Duodenal mucosa (tissue), 2 donors: ENCODE results near the gene CCER1.

Source experiments
- H3K27ac ChIP-seq: one replicate; pipeline ENCODE4 v1.7.0; 2013; ENCODE audit warnings: low read depth, low read length
- H3K27me3 ChIP-seq, 2 donors: one replicate each; pipeline ENCODE4 v1.7.0; 2013; ENCODE audit warnings: low read length in 2 of 2, control low read depth in 1 of 2; ENCODE audit not compliant: insufficient read depth in 2 of 2, control insufficient read depth in 1 of 2
- H3K36me3 ChIP-seq, 2 donors: one replicate each; pipeline ENCODE4 v1.7.0; 2013; ENCODE audit warnings: low read length in 2 of 2, control low read depth in 1 of 2; ENCODE audit not compliant: insufficient read depth in 2 of 2, control insufficient read depth in 1 of 2
- H3K4me1 ChIP-seq, 2 donors: one replicate each; pipeline ENCODE4 v1.7.0; 2013; ENCODE audit warnings: low read length in 2 of 2, control low read depth in 1 of 2; ENCODE audit not compliant: insufficient read depth in 2 of 2, control insufficient read depth in 1 of 2
- H3K4me3 ChIP-seq, 2 donors: one replicate each; pipeline ENCODE4 v1.7.0; 2013; ENCODE audit warnings: low read length in 2 of 2, low read depth in 1 of 2
- H3K9ac ChIP-seq, 2 donors: one replicate each; pipeline ENCODE4 v1.7.0; 2013; ENCODE audit warnings: low read length in 2 of 2, low read depth in 1 of 2
- H3K9me3 ChIP-seq, 2 donors: one replicate each; pipeline ENCODE4 v1.7.0; 2013; ENCODE audit warnings: low read length in 2 of 2, control low read depth in 1 of 2; ENCODE audit not compliant: control insufficient read depth in 1 of 2

CCER1 gene

DNA sequence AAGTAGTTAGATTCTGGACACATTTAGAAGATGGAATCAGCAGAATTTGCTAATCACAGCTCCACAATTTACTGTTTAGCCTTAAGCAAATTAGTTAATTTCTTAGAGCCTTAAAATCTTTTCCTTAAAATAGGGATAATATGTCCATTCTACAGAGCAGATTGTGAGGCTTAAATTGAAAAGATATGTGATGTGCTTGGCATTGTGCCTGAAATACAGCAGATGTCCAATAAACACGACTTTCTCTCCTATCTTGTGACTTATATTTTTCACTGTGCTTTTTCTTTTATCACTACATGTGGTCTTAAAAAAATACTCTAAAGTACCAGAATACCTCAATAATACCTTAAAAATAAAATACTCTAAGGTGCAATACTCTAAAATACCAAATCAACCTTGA, 30.6 kb downstream of the CCER1 start:
- no peak overlapping the region for H3K9ac ChIP-seq
- H3K36me3 ChIP-seq = no peaks in the 10 kb centered on the region
- peaks cover 10 to 20% of the 10 kb centered on the region in 2 donors for H3K4me1 ChIP-seq
- no peak overlapping the region for H3K27ac ChIP-seq
- H3K4me3 ChIP-seq = no peak overlapping the region
- peaks cover 0 to 3% of the 10 kb centered on the region in 2 donors for H3K9me3 ChIP-seq
- H3K27me3 ChIP-seq = no peaks in the 10 kb centered on the region

DNA sequence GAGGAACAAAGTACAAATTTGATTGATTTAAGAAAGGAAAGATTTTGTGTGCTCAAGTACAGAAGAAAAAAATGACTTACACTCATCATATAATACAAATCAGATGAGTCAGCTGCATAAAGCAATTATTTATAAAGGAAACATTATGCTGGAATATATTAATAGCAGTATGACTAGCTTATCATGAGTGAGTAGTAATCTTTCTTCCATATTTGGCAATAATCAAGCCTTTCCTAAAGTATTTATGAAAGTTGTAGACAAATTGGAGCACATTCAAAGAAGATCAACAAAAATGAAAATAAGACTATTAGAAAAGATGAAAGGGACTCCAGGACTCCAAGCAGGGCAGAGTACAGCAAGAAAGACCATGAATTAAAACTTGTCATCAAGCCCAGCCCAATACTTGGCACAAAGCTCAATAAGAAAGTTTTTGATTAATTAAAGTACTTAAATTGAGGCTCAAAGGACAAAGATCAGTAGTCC, 32.8 kb downstream of the CCER1 start:
- H3K4me1 ChIP-seq = peaks cover 10 to 20% of the 10 kb centered on the region in 2 donors
- H3K9me3 ChIP-seq = no peaks in the 10 kb centered on the region
- no peaks in the 10 kb centered on the region for H3K27me3 ChIP-seq
- H3K9ac ChIP-seq = no peak overlapping the region
- no peaks in the 10 kb centered on the region for H3K36me3 ChIP-seq
- H3K27ac ChIP-seq = peak overlapping the region; percentile 47
- H3K4me3 ChIP-seq = no peak overlapping the region

DNA sequence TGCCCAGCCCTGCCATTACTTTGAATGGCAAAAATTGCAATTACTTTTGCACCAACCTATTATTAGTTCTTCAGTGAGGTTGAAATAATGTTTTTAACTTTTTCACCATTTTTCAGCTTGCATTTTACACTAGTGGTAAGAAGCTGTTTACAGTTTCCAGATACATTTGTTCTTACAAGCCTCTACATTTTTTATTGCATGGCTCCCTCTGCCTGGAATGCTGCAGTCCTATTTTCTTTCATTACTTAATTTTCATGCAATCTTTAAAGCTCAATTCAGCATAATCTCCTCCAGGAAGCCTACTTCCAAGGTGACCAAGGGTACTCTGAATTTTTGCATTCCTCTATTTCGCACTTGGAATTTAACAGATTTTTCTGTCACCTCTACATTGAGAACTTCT, 33.4 kb downstream of the CCER1 start:
- Histone ChIP-seq H3K9ac (no peak overlapping the region), H3K9me3 (no peaks in the 10 kb centered on the region), H3K27ac (no peak overlapping the region)

DNA sequence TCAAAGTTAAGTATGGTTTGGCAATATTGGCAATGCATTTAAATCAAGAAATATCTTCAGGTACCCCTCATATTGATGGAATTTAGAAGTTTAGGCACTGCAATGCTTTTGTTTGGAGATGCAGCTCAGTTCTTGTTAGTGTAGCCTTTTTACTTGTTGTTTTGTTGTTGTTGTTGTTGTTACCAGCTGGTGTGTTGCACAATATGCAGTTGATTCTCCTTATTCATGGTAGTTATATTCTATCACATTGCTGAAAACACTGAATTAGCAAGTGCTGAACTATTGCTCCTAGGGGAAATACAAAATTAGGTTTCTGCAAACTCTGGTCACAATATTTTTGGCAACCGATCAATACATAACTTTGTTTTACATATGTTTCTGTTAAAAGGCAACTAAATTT, 34.8 kb downstream of the CCER1 start:
- Histone ChIP-seq H3K27ac (no peak overlapping the region), H3K4me3 (no peak overlapping the region), H3K36me3 (no peaks in the 10 kb centered on the region), H3K27me3 (no peaks in the 10 kb centered on the region), H3K9ac (no peak overlapping the region), H3K4me1 (peaks cover 16 to 17% of the 10 kb centered on the region in 2 donors), H3K9me3 (no peaks in the 10 kb centered on the region)

More for the DNA sequence above, 33.4 kb downstream of the CCER1 start:
- Histone ChIP-seq H3K4me1 (peaks cover 10 to 20% of the 10 kb centered on the region in 2 donors), H3K27me3 (no peaks in the 10 kb centered on the region), H3K36me3 (no peaks in the 10 kb centered on the region), H3K4me3 (no peak overlapping the region)

DNA sequence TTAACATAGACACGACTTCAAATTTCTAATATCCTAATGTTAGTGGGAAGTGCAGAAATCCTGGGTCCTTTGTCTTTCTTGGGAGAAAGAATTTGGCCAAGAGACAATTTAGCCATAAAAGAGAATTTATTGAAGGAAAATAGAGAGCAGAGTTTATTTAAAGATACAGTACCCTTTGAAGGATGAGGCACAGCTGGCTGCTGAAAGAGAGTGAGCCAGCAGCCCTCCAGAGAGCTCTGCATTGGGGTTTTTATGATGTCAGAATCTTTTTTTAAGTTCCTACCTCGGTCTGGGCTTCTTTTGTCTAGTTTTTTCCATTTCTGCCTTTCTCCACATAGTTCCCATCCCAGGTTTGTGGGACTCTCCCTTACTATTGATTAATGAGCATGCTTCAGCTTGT, 37.5 kb downstream of the CCER1 start:
- H3K27me3 ChIP-seq = no peaks in the 10 kb centered on the region
- no peaks in the 10 kb centered on the region for H3K9me3 ChIP-seq
- no peak overlapping the region for H3K9ac ChIP-seq
- H3K4me1 ChIP-seq = peaks cover 10 to 13% of the 10 kb centered on the region in 2 donors
- H3K36me3 ChIP-seq = no peaks in the 10 kb centered on the region
- no peak overlapping the region for H3K4me3 ChIP-seq
- H3K27ac ChIP-seq = no peak overlapping the region

DNA sequence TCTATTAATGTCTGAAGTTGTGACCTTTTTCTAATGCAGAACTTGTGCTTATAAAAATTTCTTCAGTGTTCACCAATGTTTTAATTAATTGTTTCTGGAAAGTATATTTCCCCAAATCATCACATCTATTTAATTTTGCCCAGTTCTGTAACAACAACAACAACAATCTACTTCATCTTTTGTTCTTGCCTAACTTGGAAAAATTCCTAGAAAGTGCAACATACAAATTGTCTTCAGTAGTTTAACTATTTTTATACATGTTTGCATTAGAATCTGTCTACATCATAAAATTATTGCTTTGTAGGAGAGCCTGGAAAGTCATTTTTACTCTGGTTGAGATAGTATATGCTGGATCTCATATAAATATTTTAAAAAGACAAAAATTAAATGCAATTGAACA, 38.5 kb downstream of the CCER1 start:
- no peaks in the 10 kb centered on the region for H3K9me3 ChIP-seq
- H3K9ac ChIP-seq = no peak overlapping the region
- H3K27me3 ChIP-seq = no peaks in the 10 kb centered on the region
- no peaks in the 10 kb centered on the region for H3K36me3 ChIP-seq
- no peak overlapping the region for H3K27ac ChIP-seq
- peaks cover 6 to 10% of the 10 kb centered on the region in 2 donors for H3K4me1 ChIP-seq
- no peak overlapping the region for H3K4me3 ChIP-seq

DNA sequence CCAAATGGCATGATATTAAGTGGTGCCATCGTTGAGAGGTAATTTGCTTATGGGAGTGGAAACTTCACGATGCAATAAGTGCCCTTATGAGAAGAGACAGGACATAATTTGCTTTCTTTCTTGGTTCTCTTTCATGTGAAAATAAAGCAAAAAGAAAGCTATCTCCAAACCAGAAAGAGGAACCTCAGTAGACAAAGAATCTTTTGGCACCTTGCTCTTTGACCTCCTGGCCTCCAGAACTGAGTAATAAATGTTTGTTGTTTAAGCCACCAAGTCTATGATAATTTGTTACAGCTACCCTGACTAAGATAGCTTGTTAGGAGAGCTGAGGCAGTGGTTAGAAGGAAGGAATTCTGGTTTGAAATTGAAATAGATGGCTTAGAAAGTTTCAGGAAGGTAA, 39.6 kb downstream of the CCER1 start:
- Histone ChIP-seq H3K4me3 (no peak overlapping the region), H3K36me3 (no peaks in the 10 kb centered on the region), H3K9ac (no peak overlapping the region), H3K9me3 (no peaks in the 10 kb centered on the region), H3K27ac (no peak overlapping the region), H3K4me1 (peaks cover 3 to 5% of the 10 kb centered on the region in 2 donors), H3K27me3 (no peaks in the 10 kb centered on the region)

DNA sequence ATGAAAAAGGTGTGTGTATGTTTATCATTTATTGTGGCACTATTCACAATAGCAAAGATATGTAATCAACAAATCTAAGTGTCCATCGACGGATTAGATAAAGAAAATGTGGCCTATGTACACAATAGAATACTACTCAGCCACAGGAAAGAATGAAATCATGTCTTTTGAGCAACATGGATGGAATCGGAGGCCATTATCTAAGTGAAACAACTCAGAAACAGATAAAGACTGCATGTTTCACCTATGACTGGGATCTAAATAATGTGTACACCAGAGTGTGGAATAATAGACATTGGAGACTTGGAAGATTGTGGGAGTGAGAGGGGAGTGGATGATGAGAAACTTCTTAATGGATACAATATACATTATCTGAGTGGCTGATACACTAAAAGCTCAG, 44.0 kb downstream of the CCER1 start:
- no peak overlapping the region for H3K9ac ChIP-seq
- no peak overlapping the region for H3K4me3 ChIP-seq
- H3K36me3 ChIP-seq = no peaks in the 10 kb centered on the region
- H3K9me3 ChIP-seq = no peaks in the 10 kb centered on the region
- no peak overlapping the region for H3K27ac ChIP-seq
- peaks cover 8 to 12% of the 10 kb centered on the region in 2 donors for H3K4me1 ChIP-seq
- H3K27me3 ChIP-seq = no peaks in the 10 kb centered on the region

DNA sequence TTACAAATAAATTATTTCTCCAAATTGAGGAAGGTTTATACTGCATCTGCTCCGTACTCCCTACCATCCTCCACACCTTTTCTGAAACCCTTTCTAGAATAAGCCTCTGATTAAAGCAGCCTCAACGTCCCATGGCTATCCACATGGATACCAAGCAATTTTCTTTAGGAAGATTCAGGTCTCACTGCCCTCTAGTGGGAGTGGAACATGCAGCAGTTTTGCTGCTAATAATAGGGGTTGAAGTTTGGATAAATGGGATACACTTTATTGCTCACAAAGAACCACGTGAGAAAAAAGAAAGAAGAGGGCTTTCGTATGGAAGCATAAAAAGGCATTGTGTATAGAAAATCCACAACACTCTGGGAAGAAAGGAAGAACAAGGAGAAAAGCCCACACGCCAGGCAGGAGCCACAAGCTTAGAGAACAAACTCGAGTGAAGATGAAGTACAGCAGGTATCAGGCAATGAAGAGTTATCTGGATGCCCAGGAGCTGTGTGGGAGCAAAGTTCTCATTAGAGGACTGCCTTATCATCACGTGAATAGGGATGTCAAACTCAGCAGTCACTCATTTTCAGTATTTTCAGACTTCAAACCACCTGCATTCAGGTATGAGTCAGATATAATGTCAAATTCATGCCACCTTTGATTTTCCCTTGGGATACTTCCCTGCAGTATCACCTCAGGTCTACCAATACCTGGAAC, 45.8 kb downstream of the CCER1 start:
- H3K36me3 ChIP-seq = no peaks in the 10 kb centered on the region
- no peak overlapping the region for H3K9ac ChIP-seq
- peak overlapping the region in 1 of 2 donors; percentile 9 for H3K4me3 ChIP-seq
- peaks cover 5 to 8% of the 10 kb centered on the region in 2 donors for H3K4me1 ChIP-seq
- no peaks in the 10 kb centered on the region for H3K27me3 ChIP-seq
- no peak overlapping the region for H3K27ac ChIP-seq
- no peaks in the 10 kb centered on the region for H3K9me3 ChIP-seq

DNA sequence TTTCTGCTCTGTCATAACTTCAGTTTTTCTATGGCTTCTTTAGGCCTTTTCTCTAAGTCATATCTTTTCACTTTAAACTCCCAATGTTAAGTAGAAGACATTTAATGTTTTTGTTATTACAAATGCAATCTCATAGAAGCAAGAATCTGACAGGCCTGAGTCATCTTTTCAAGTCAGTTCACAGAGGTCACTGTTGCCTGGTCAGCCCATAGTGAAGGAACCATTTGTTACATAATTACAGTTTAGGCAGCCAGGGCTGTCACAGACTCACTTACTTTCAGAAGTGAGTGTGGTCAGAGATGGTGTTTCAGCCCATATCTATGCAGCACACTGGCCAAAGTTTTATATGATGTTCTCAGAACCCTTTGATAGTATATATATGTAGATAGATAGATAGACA, 46.5 kb downstream of the CCER1 start:
- Histone ChIP-seq H3K4me1 (peaks cover 5 to 8% of the 10 kb centered on the region in 2 donors), H3K36me3 (no peaks in the 10 kb centered on the region), H3K9ac (no peak overlapping the region), H3K4me3 (no peak overlapping the region), H3K27me3 (no peaks in the 10 kb centered on the region), H3K27ac (no peak overlapping the region), H3K9me3 (no peaks in the 10 kb centered on the region)
